ENCODE results near the gene NUP210. TPM values are rescaled to one million over a fixed set of nuclear protein-coding genes. Genes with fewer than 3 reads are reported as not detected.

NUP210 gene
- total RNA-seq, 1 experiment from 2014 or later = 64.0 TPM

DNA sequence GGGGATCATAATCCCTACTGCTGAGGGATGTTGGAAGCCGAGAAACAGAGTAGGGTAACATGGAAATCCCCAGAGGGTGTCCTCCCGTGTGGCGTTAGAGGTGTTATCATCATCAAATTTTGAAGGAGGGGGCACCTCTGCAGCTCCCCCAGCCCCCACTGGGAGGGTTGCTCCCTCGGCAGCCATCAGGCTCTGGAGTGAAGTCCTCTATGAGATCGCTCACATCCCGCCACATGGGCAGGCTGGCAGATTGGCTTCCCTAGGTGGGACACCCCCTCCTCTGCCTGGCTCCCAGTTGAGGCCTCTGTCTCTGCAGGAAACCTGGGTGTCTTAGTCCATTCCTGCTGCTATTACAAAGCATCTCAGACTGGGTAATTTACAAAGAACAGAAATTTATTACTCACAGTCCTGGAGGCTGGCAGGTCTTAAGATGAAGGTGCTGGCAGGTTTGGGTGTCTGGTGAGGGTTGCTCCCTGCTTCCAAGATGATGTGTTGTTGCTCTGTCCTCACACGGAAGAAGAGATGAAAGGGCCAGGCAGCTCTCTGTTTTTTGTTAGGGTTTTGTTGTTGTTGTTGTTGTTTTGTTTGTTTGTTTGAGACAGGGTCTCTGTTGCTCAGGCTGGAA, 120.5 kb downstream of the NUP210 start:
- no peak for TF ChIP-seq EZH2phosphoT487 (IDR thresholded peaks at IDR 0.05; ENCODE audit: borderline replicate concordance, low read length)
- Histone ChIP-seq H3K9me2 (replicated peaks; ENCODE audit: low read length) (no peaks in the 10 kb centered on the region), H3K79me2 (ENCODE audit: low read length) (no peaks in the 10 kb centered on the region), H4K20me1 (ENCODE audit: low read length) (no peaks in the 10 kb centered on the region), H3K36me3 (ENCODE audit: low read depth, low read length) (no peaks in the 10 kb centered on the region), H3F3A (ENCODE audit: low read length, unreplicated experiment) (no peaks in the 10 kb centered on the region), H3K9ac (ENCODE audit: low read length) (no peak overlapping the region), H3K4me2 (ENCODE audit: low read length) (no peak overlapping the region), H3K27ac (ENCODE audit: low read length) (no peak overlapping the region), H2AFZ (ENCODE audit: low read length) (no peak overlapping the region), H3K27me3 (ENCODE audit: low read length) (no peaks in the 10 kb centered on the region), H3K4me3 (ENCODE audit: low read length) (no peak overlapping the region), H3K4me1 (ENCODE audit: insufficient read depth, low read length) (peaks cover 13% of the 10 kb centered on the region), H3K9me3 (ENCODE audit: low read length) (no peaks in the 10 kb centered on the region)
- ATAC-seq (no peak), DNase-seq (no peak)
- BruUV-seq (replicated peaks) = no TSS peak
- CTCF ChIA-PET = no interaction called here
- intact Hi-C loops (cut with micrococcal nuclease) = no loop called here
- POLR2A ChIA-PET (ENCODE audit: unreplicated experiment) = no interaction called here

DNA sequence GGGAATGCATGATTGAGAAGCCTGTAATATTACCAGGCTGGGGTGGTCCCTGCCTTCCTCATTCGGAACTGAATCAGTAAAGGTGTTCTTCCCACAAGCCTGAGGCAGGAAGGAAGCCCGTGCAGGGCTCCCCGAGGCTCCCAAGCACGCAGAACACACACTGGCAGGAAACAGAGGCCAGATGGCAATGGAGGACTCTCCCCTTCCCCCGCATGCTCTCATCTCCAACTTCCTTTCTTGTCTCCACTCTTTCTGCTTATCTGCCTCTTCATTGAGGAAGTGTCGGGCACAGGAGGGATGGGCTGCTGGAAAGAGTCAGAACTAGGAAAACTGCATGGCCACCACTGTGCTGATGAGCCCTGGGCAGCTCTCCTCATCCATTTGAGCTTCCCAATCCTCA, 123.5 kb downstream of the NUP210 start:
- Histone ChIP-seq H3K79me2 (ENCODE audit: low read length) (no peaks in the 10 kb centered on the region), H3K4me1 (ENCODE audit: insufficient read depth, low read length) (peaks cover 8% of the 10 kb centered on the region), H3K36me3 (ENCODE audit: low read depth, low read length) (no peaks in the 10 kb centered on the region), H3K9ac (ENCODE audit: low read length) (no peak overlapping the region), H3K27ac (ENCODE audit: low read length) (no peak overlapping the region), H3K4me2 (ENCODE audit: low read length) (no peak overlapping the region), H4K20me1 (ENCODE audit: low read length) (no peaks in the 10 kb centered on the region), H3K27me3 (ENCODE audit: low read length) (no peaks in the 10 kb centered on the region), H3F3A (ENCODE audit: low read length, unreplicated experiment) (no peaks in the 10 kb centered on the region), H2AFZ (ENCODE audit: low read length) (no peak overlapping the region), H3K9me2 (replicated peaks; ENCODE audit: low read length) (no peaks in the 10 kb centered on the region), H3K4me3 (ENCODE audit: low read length) (no peak overlapping the region), H3K9me3 (ENCODE audit: low read length) (no peaks in the 10 kb centered on the region)
- TF ChIP-seq, protein P1, sequence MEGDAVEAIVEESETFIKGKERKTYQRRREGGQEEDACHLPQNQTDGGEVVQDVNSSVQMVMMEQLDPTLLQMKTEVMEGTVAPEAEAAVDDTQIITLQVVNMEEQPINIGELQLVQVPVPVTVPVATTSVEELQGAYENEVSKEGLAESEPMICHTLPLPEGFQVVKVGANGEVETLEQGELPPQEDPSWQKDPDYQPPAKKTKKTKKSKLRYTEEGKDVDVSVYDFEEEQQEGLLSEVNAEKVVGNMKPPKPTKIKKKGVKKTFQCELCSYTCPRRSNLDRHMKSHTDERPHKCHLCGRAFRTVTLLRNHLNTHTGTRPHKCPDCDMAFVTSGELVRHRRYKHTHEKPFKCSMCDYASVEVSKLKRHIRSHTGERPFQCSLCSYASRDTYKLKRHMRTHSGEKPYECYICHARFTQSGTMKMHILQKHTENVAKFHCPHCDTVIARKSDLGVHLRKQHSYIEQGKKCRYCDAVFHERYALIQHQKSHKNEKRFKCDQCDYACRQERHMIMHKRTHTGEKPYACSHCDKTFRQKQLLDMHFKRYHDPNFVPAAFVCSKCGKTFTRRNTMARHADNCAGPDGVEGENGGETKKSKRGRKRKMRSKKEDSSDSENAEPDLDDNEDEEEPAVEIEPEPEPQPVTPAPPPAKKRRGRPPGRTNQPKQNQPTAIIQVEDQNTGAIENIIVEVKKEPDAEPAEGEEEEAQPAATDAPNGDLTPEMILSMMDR (conservative IDR thresholded peaks at IDR 0.05; ENCODE audit: low read depth, low read length) = no peak
- no peak for TF ChIP-seq EZH2phosphoT487 (IDR thresholded peaks at IDR 0.05; ENCODE audit: borderline replicate concordance, low read length)
- TF ChIP-seq EZH2 (IDR thresholded peaks at IDR 0.05; ENCODE audit: low read length, unreplicated experiment) = no peak
- DNase-seq (no peak), ATAC-seq (no peak)
- BruUV-seq (replicated peaks) = no TSS peak
- intact Hi-C loops (cut with micrococcal nuclease) = no loop called here
- POLR2A ChIA-PET (ENCODE audit: unreplicated experiment) = no interaction called here
- CTCF ChIA-PET = no interaction called here

DNA sequence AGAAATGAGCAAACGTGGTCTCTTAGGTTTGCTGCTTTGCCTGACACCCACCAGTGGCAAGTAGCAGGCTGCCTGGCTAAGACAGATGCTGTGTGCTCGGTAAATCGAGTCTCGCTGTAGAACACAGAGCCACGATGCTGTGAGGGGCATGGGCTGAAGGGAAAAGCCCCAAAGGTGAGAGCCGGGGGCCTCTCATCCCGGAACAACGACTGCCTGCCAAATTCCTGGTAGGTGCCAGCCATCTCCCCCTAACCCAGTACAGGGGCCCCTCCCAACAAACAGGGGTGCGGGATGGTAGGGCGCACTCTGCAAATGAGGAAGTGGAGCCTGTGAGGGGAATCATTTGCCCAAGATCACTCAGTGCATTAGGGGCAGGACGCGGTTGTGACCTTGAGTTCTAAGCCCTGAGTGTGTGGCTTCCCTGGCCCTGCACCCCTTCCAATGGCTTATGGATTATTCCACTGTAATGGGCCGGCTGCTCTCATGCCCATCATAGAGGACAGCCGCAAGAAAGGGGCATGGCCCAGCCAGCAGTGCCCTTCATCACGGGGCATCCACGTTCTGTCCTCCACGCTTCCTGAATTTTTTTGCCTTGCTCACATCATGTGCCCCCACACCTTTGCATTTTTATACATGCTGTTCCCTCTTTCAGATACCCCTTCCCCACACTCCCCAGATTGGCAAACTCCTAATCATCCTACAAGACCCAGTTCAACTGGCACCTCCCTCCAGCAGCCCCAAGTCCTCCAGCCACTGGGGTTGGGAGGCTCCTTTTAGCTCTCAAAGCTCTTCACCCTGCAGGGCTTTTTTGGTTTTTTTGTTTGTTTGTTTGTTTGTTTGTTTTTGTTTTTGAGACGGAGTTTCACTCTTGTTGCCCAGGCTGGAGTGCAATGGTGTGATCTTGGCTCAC, 125.4 kb downstream of the NUP210 start:
- TF ChIP-seq, protein P1 (conservative IDR thresholded peaks at IDR 0.05; ENCODE audit: low read depth, low read length) = no peak
- TF ChIP-seq EZH2phosphoT487 (IDR thresholded peaks at IDR 0.05; ENCODE audit: borderline replicate concordance, low read length) (no peak), EZH2 (IDR thresholded peaks at IDR 0.05; ENCODE audit: low read length, unreplicated experiment) (no peak)
- Histone ChIP-seq H3K36me3 (ENCODE audit: low read depth, low read length) (no peaks in the 10 kb centered on the region), H3K9me2 (replicated peaks; ENCODE audit: low read length) (no peaks in the 10 kb centered on the region), H3F3A (ENCODE audit: low read length, unreplicated experiment) (no peaks in the 10 kb centered on the region), H3K4me3 (ENCODE audit: low read length) (no peak overlapping the region), H3K9me3 (ENCODE audit: low read length) (no peaks in the 10 kb centered on the region), H3K4me2 (ENCODE audit: low read length) (no peak overlapping the region), H3K79me2 (ENCODE audit: low read length) (no peaks in the 10 kb centered on the region), H4K20me1 (ENCODE audit: low read length) (no peaks in the 10 kb centered on the region), H2AFZ (ENCODE audit: low read length) (no peak overlapping the region), H3K27ac (ENCODE audit: low read length) (no peak overlapping the region), H3K27me3 (ENCODE audit: low read length) (no peaks in the 10 kb centered on the region), H3K9ac (ENCODE audit: low read length) (no peak overlapping the region), H3K4me1 (ENCODE audit: insufficient read depth, low read length) (no peaks in the 10 kb centered on the region; the same call in 1 of the 2 replicates)
- ChIA-PET POLR2A (ENCODE audit: unreplicated experiment) (no interaction called here), CTCF (no interaction called here)
- intact Hi-C loops (cut with micrococcal nuclease) = no loop called here
- DNase-seq (no peak), ATAC-seq (no peak)
- BruUV-seq (replicated peaks) = no TSS peak
